Smooth muscle cell (in vitro differentiated cells): ENCODE results near the gene AMDHD2. TPM values are rescaled to one million over a fixed set of nuclear protein-coding genes. Genes with fewer than 3 reads are reported as not detected.

ENCODE experiments used
- DNase-seq: peaks from one replicate; lab custom pipeline; 2025; ENCODE audit not compliant: unreplicated experiment; lab: John Stamatoyannopoulos, UW
- H2AFZ ChIP-seq: fragments of 200-600 bp; sonication (generic); 2 replicates; pipeline ENCODE4 v1.6.0; 2016; ENCODE audit warnings: antibody characterized with exemption, low read depth, mild to moderate bottlenecking
- H3F3A ChIP-seq: fragments of 200-600 bp; sonication (generic); 2 replicates; pipeline ENCODE4 v1.6.0; 2017; ENCODE audit warnings: antibody characterized with exemption, low read depth
- H3K27ac ChIP-seq: fragments of 200-600 bp; sonication (generic); 2 replicates; pipeline ENCODE4 v1.5.1; 2016; ENCODE audit warnings: low read depth, mild to moderate bottlenecking
- H3K27me3 ChIP-seq: fragments of 200-600 bp; sonication (generic); 2 replicates; pipeline ENCODE4 v1.6.1; 2016; ENCODE audit warnings: low read depth, mild to moderate bottlenecking
- H3K36me3 ChIP-seq: fragments of 200-600 bp; sonication (generic); 2 replicates; pipeline ENCODE4 v1.5.1; 2016; ENCODE audit warnings: low read depth
- H3K4me1 ChIP-seq: fragments of 200-600 bp; sonication (generic); 2 replicates; pipeline ENCODE4 v1.5.1; 2016; ENCODE audit warnings: low read depth
- H3K4me2 ChIP-seq: fragments of 200-600 bp; sonication (generic); 2 replicates; pipeline ENCODE4 v1.6.0; 2016; ENCODE audit warnings: mild to moderate bottlenecking
- H3K4me3 ChIP-seq: fragments of 200-600 bp; sonication (generic); 2 replicates; pipeline ENCODE4 v1.5.1; 2016; ENCODE audit warnings: mild to moderate bottlenecking
- H3K79me2 ChIP-seq: fragments of 200-600 bp; sonication (generic); 2 replicates; pipeline ENCODE4 v1.6.0; 2016; ENCODE audit warnings: low read depth, mild to moderate bottlenecking
- H3K9ac ChIP-seq: fragments of 200-600 bp; sonication (generic); 2 replicates; pipeline ENCODE4 v1.6.0; 2016; ENCODE audit warnings: low read depth
- H3K9me3 ChIP-seq: fragments of 200-600 bp; sonication (generic); replicated peaks from 2 replicates; pipeline ENCODE4 v1.5.1; 2016; ENCODE audit warnings: low read depth
- H4K20me1 ChIP-seq: fragments of 200-600 bp; sonication (generic); 2 replicates; pipeline ENCODE4 v1.6.0; 2016; ENCODE audit warnings: low read depth
- CTCF ChIP-seq: fragments of 200-600 bp; sonication (generic); IDR thresholded peaks from 2 replicates; pipeline ENCODE4 v1.5.1; 2017; ENCODE audit warnings: borderline replicate concordance, mild to moderate bottlenecking, antibody characterized with exemption; ENCODE audit not compliant: insufficient read depth, poor library complexity, severe bottlenecking
- WGBS: methylation state at CpG from one replicate; pipeline ENCODE4 v1.1.7; 2016; ENCODE audit warnings: low lambda C conversion rate; 5-methylcytosine and 5-hydroxymethylcytosine counted together
- polyA plus RNA-seq: library from polyadenylated mRNA; unstranded; fragments of >200 nt; fragmentation: Nextera tagmentation; extraction: Ambion mirVana; gene quantifications from 2 replicates; pipeline ENCODE4 v1.2.1, GENCODE V29; 2016
- total RNA-seq: library from RNA; depleted of rRNA; stranded (reverse); fragments of >200 nt; gene quantifications from 2 replicates; pipeline ENCODE4 v1.2.3, GENCODE V29; 2014

The AMDHD2 gene
- total and polyA plus RNA-seq, 2 experiments from 2014 or later = 12.0 to 14.2 TPM

GRCh38 chr16:2512735-2513404, 7.3 kb upstream of the AMDHD2 start:
- WGBS = 39% methylated on average over 14 of the region's 15 CpGs
- no peaks in the 10 kb centered on the region for H3K36me3 ChIP-seq

GRCh38 chr16:2513405-2514332, 6.5 kb upstream of the AMDHD2 start, which contains the start of gene ATP6V0C:
ATP6V0C (plus strand) TSS chr16:2513952; CDS start chr16:2514104, 152 bp downstream.
- DNase-seq = peak; percentile 93
- H3K9me3 ChIP-seq = no peaks in the 10 kb centered on the region

More at GRCh38 chr16:2512735-2513404, 7.3 kb upstream of the AMDHD2 start:
- H3K9me3 ChIP-seq = no peaks in the 10 kb centered on the region
- peaks cover 40% of the 10 kb centered on the region for H3K79me2 ChIP-seq
- peaks cover 36% of the 10 kb centered on the region for H4K20me1 ChIP-seq
- no peak for DNase-seq
- peak overlapping the region; percentile 66 for H2AFZ ChIP-seq
- H3K4me3 ChIP-seq = peak overlapping the region; percentile 100
- H3K4me2 ChIP-seq = peak overlapping the region; percentile 98
- H3K27ac ChIP-seq = no peak overlapping the region
- no peaks in the 10 kb centered on the region for H3K27me3 ChIP-seq
- peaks cover 29% of the 10 kb centered on the region for H3K4me1 ChIP-seq
- no peak for TF ChIP-seq CTCF
- H3K9ac ChIP-seq = no peak overlapping the region
- H3F3A ChIP-seq = peaks cover 3% of the 10 kb centered on the region

GRCh38 chr16:2514333-2515179, 5.6 kb upstream of the AMDHD2 start:
- Histone ChIP-seq H3K4me1 (peaks cover 29% of the 10 kb centered on the region), H2AFZ (no peak overlapping the region), H3K36me3 (no peaks in the 10 kb centered on the region), H4K20me1 (peaks cover 52% of the 10 kb centered on the region), H3K79me2 (peaks cover 57% of the 10 kb centered on the region), H3K9me3 (no peaks in the 10 kb centered on the region), H3F3A (peaks cover 3% of the 10 kb centered on the region), H3K4me3 (peak overlapping the region; percentile 100), H3K27me3 (no peaks in the 10 kb centered on the region), H3K4me2 (peak overlapping the region; percentile 98), H3K27ac (peak overlapping the region; percentile 100), H3K9ac (peak overlapping the region; percentile 100)
- no peak for DNase-seq
- TF ChIP-seq CTCF = no peak
- 2% methylated on average over 38 of the region's 63 CpGs for WGBS

More at GRCh38 chr16:2513405-2514332, 6.5 kb upstream of the AMDHD2 start, which contains the start of gene ATP6V0C:
- no peak for TF ChIP-seq CTCF
- H3K27me3 ChIP-seq = no peaks in the 10 kb centered on the region
- peak within 1 kb of the TSS; percentile 98 for H3K4me2 ChIP-seq
- H3K9ac ChIP-seq = peak within 1 kb of the TSS; percentile 100
- WGBS = 2% methylated on average over 37 of the region's 122 CpGs
- peak within 1 kb of the TSS; percentile 100 for H3K4me3 ChIP-seq
- H3K4me1 ChIP-seq = peaks cover 29% of the 10 kb centered on the region
- H3K79me2 ChIP-seq = peaks cover 48% of the 10 kb centered on the region
- peak within 1 kb of the TSS; percentile 100 for H3K27ac ChIP-seq
- peak within 1 kb of the TSS; percentile 66 for H2AFZ ChIP-seq
- H3F3A ChIP-seq = peaks cover 3% of the 10 kb centered on the region
- no peaks in the 10 kb centered on the region for H3K36me3 ChIP-seq
- H4K20me1 ChIP-seq = peaks cover 43% of the 10 kb centered on the region
